Activated CD4-positive, alpha-beta T cell treated with anti-CD3 and anti-CD28 coated beads, Interleukin-2, amount 50 U/mL, for 4 hours (primary cell): ENCODE results near the gene TMC6.

Experiments used
- DNase-seq, 2 experiments: peaks; one replicate each; pipeline ENCODE4 v3.0.0-alpha.2; 2020

TMC6 gene

GRCh38 chr17:78064708-78065107, 63.8 kb downstream of the TMC6 start:
- DNase-seq, result no peak

GRCh38 chr17:78063489-78063888, 65.1 kb downstream of the TMC6 start:
- no peak for DNase-seq

- DNase-seq, result no peak
Measured at GRCh38 chr17:78062596-78062995, 66.0 kb downstream of the TMC6 start.
